HepG2 (cell line): ENCODE results near the gene MPO.

ENCODE experiments used
- EEA1 ChIP-seq: sonication (generic); formaldehyde crosslinking; IDR thresholded peaks from 2 replicates; pipeline ENCODE4 v1.5.1; 2020; ENCODE audit warnings: mild to moderate bottlenecking, missing genetic modification reagents, borderline replicate concordance
- GATAD2A ChIP-seq: IDR thresholded peaks from 2 replicates; pipeline ENCODE4 v1.6.1; 2016
- SP1 ChIP-seq, 2 experiments: fragments of 450-650 bp in 1 of 2; sonication (generic) in 1 of 2; formaldehyde crosslinking in 1 of 2; IDR thresholded peaks; 2 replicates each; pipeline versions ENCODE4 v1.4.0 to v1.6.1; 2016 to 2020; ENCODE audit warnings: missing genetic modification reagents in 1 of 2
- ZSCAN29 ChIP-seq: sonication (generic); formaldehyde crosslinking; conservative IDR thresholded peaks from 2 replicates; pipeline ENCODE4 v1.4.0; 2020; ENCODE audit warnings: mild to moderate bottlenecking, missing genetic modification reagents

GRCh38 chr17:58235821-58236220 is 44.9 kb downstream of the MPO start:
- no peak for TF ChIP-seq SP1 (IDR thresholded peaks at IDR 0.05)
- TF ChIP-seq SP1 (CRISPR knock-in tag; IDR thresholded peaks at IDR 0.05) = no peak
- TF ChIP-seq ZSCAN29 = no peak
- TF ChIP-seq GATAD2A (CRISPR knock-in tag) = no peak
- TF ChIP-seq EEA1 (CRISPR knock-in tag) = no peak
